MV-4-11 (cell line): ENCODE data around the gene MGME1.

ENCODE experiments used
- DNase-seq: peaks from one replicate; lab custom pipeline; 2025; lab: John Stamatoyannopoulos, UW

MGME1 gene

GRCh38 chr20:17992847-17993513 lies 24.2 kb downstream of the MGME1 start:
- DNase-seq = no peak

GRCh38 chr20:17993546-17993945 lies 24.7 kb downstream of the MGME1 start:
- no peak for DNase-seq

GRCh38 chr20:17995967-17996819 lies 27.4 kb downstream of the MGME1 start:
- DNase-seq = peak; percentile 53

GRCh38 chr20:17998446-17998845 lies 29.6 kb downstream of the MGME1 start:
- no peak for DNase-seq

- DNase-seq = no peak
Observed at GRCh38 chr20:17999566-17999965, 30.7 kb downstream of the MGME1 start.

- DNase-seq = peak; percentile 71
Observed at GRCh38 chr20:18001131-18001921, 32.5 kb downstream of the MGME1 start.

- no peak for DNase-seq
Observed at GRCh38 chr20:18003897-18004296, 35.1 kb downstream of the MGME1 start.

- no peak for DNase-seq
Observed at GRCh38 chr20:18004384-18005031, 35.7 kb downstream of the MGME1 start.

- DNase-seq = peak; percentile 85
Observed at GRCh38 chr20:18005170-18005989, 36.6 kb downstream of the MGME1 start.

GRCh38 chr20:18005990-18006364 lies 37.2 kb downstream of the MGME1 start:
- no peak for DNase-seq

GRCh38 chr20:18006684-18007083 lies 37.9 kb downstream of the MGME1 start:
- no peak for DNase-seq

GRCh38 chr20:18007534-18008292 lies 38.9 kb downstream of the MGME1 start:
- no peak for DNase-seq

GRCh38 chr20:18009116-18009515 lies 40.3 kb downstream of the MGME1 start:
- no peak for DNase-seq

GRCh38 chr20:18011482-18011881 lies 42.7 kb downstream of the MGME1 start:
- DNase-seq = no peak

GRCh38 chr20:18011951-18012645 lies 43.3 kb downstream of the MGME1 start:
- DNase-seq = no peak

GRCh38 chr20:18012901-18013300 lies 44.1 kb downstream of the MGME1 start:
- no peak for DNase-seq

- DNase-seq = no peak
Observed at GRCh38 chr20:18014411-18014810, 45.6 kb downstream of the MGME1 start.

GRCh38 chr20:18016772-18017171 lies 48.0 kb downstream of the MGME1 start:
- no peak for DNase-seq

- no peak for DNase-seq
Observed at GRCh38 chr20:18018100-18018499, 49.3 kb downstream of the MGME1 start.

GRCh38 chr20:18019068-18019467 lies 50.2 kb downstream of the MGME1 start:
- DNase-seq = peak; percentile 71
